GM21390 (cell line): ENCODE measurements around the gene ATL1.
"Not testable (repeated sequence)": the region's sequence is repeated elsewhere in the genome, so short reads cannot be mapped to it uniquely, and the experiment has no call there.

Experiments used
- ATAC-seq: cut with Tn5 transposase; IDR thresholded peaks from one replicate; pipeline ENCODE4 v1.9.1; 2021; ENCODE audit not compliant: unreplicated experiment

The ATL1 gene

GRCh38 chr14:50647753-50648152 is 87.8 kb downstream of the ATL1 start:
- ATAC-seq: no peak

- peak; percentile 49 for ATAC-seq
Observed at GRCh38 chr14:50649691-50650090, 89.7 kb downstream of the ATL1 start.

- no peak for ATAC-seq
Observed at GRCh38 chr14:50656776-50657175, 96.8 kb downstream of the ATL1 start.

GRCh38 chr14:50657753-50658152 is 97.8 kb downstream of the ATL1 start:
- ATAC-seq: no peak

GRCh38 chr14:50658203-50658602 is 98.3 kb downstream of the ATL1 start:
- no peak for ATAC-seq

GRCh38 chr14:50659327-50659974 is 99.5 kb downstream of the ATL1 start:
- ATAC-seq: no peak

- not testable (repeated sequence) for ATAC-seq
Observed at GRCh38 chr14:50664579-50664978, 104.6 kb downstream of the ATL1 start.

- ATAC-seq: not testable (repeated sequence)
Observed at GRCh38 chr14:50665300-50665699, 105.4 kb downstream of the ATL1 start.

GRCh38 chr14:50666772-50667683 is 107.1 kb downstream of the ATL1 start:
- no peak for ATAC-seq

GRCh38 chr14:50667684-50667995 is 107.7 kb downstream of the ATL1 start:
- ATAC-seq: peak; percentile 32

- peak; percentile 54 for ATAC-seq
Observed at GRCh38 chr14:50667996-50668825, 108.3 kb downstream of the ATL1 start, which contains the start of gene SAV1. TSS of gene SAV1 (minus strand) at chr14:50668306. CDS start at chr14:50667967, 339 bp downstream.

GRCh38 chr14:50668826-50669143 is 108.8 kb downstream of the ATL1 start:
- ATAC-seq: no peak

GRCh38 chr14:50669441-50669986 is 109.6 kb downstream of the ATL1 start:
- ATAC-seq: no peak

GRCh38 chr14:50670196-50670865 is 110.4 kb downstream of the ATL1 start:
- ATAC-seq: no peak

- ATAC-seq: no peak
Observed at GRCh38 chr14:50670866-50671256, 110.9 kb downstream of the ATL1 start.

- no peak for ATAC-seq
Observed at GRCh38 chr14:50675597-50675996, 115.7 kb downstream of the ATL1 start.

GRCh38 chr14:50676814-50677516 is 117.0 kb downstream of the ATL1 start:
- peak; percentile 49 for ATAC-seq

- ATAC-seq: peak; percentile 68
Observed at GRCh38 chr14:50677527-50678063, 117.7 kb downstream of the ATL1 start.

- ATAC-seq: no peak
Observed at GRCh38 chr14:50678163-50678562, 118.2 kb downstream of the ATL1 start.

- no peak for ATAC-seq
Observed at GRCh38 chr14:50679674-50680073, 119.7 kb downstream of the ATL1 start.
